IPS-11a (cell line): Measurements from ENCODE around the gene STAP2.
"Not testable (repeated sequence)": the region's sequence is repeated elsewhere in the genome, so short reads cannot be mapped to it uniquely, and the experiment has no call there.

Experiments used
- H3K4me3 ChIP-seq: one replicate; pipeline ENCODE4 v1.5.1; 2013; ENCODE audit warnings: low read depth, low read length, control low read depth

Gene STAP2

GRCh38 chr19:4358709-4359626 is 20.3 kb upstream of the STAP2 start:
- no peak overlapping the region for H3K4me3 ChIP-seq

- no peak overlapping the region for H3K4me3 ChIP-seq
Measured at GRCh38 chr19:4357921-4358326, 19.3 kb upstream of the STAP2 start.

- no peak overlapping the region for H3K4me3 ChIP-seq
Measured at GRCh38 chr19:4357095-4357797, 18.6 kb upstream of the STAP2 start.

GRCh38 chr19:4354897-4355296 is 16.3 kb upstream of the STAP2 start:
- H3K4me3 ChIP-seq: no peak overlapping the region

GRCh38 chr19:4354282-4354681 is 15.7 kb upstream of the STAP2 start:
- H3K4me3 ChIP-seq: no peak overlapping the region

- no peak overlapping the region for H3K4me3 ChIP-seq
Measured at GRCh38 chr19:4352701-4353121, 14.1 kb upstream of the STAP2 start.

- no peak overlapping the region for H3K4me3 ChIP-seq
Measured at GRCh38 chr19:4350726-4351125, 12.1 kb upstream of the STAP2 start.

- H3K4me3 ChIP-seq: no peak overlapping the region
Measured at GRCh38 chr19:4350111-4350510, 11.5 kb upstream of the STAP2 start.

- H3K4me3 ChIP-seq: not testable (repeated sequence)
Measured at GRCh38 chr19:4349225-4349624, 10.6 kb upstream of the STAP2 start.

GRCh38 chr19:4347521-4347920 is 8.9 kb upstream of the STAP2 start:
- H3K4me3 ChIP-seq: no peak overlapping the region

- H3K4me3 ChIP-seq: no peak overlapping the region
Measured at GRCh38 chr19:4346020-4346383, 7.4 kb upstream of the STAP2 start.

GRCh38 chr19:4345342-4346019 is 6.9 kb upstream of the STAP2 start:
- no peak overlapping the region for H3K4me3 ChIP-seq

GRCh38 chr19:4343370-4344307 is 5.0 kb upstream of the STAP2 start, which contains the start of gene MPND:
Gene MPND, plus strand, starts transcription at chr19:4343562. Its CDS starts 32 bp downstream, at chr19:4343594.
- H3K4me3 ChIP-seq: peak within 1 kb of the TSS; percentile 70

- H3K4me3 ChIP-seq: peak overlapping the region; percentile 70
Measured at GRCh38 chr19:4342615-4343369, 4.2 kb upstream of the STAP2 start.

GRCh38 chr19:4342314-4342614 is 3.6 kb upstream of the STAP2 start:
- H3K4me3 ChIP-seq: peak overlapping the region; percentile 61

GRCh38 chr19:4337906-4338440 is 654 bp downstream of the STAP2 start:
- no peak overlapping the region for H3K4me3 ChIP-seq

GRCh38 chr19:4334929-4335570 is 3.6 kb downstream of the STAP2 start:
- H3K4me3 ChIP-seq: no peak overlapping the region

- H3K4me3 ChIP-seq: no peak overlapping the region
Measured at GRCh38 chr19:4329858-4330257, 8.8 kb downstream of the STAP2 start.
